Suprapubic skin (tissue), 4 donors: ENCODE data around the gene GNA12.

ENCODE experiments used
- POLR2A ChIP-seq, 2 donors: fragments of 450-650 bp; IDR thresholded peaks; one replicate each; pipeline ENCODE4 v1.6.1; 2017; ENCODE audit warnings: antibody characterized with exemption in 2 of 2, mild to moderate bottlenecking in 2 of 2, moderate library complexity in 2 of 2
- POLR2AphosphoS5 ChIP-seq, 3 donors: sonication (generic); formaldehyde crosslinking; IDR thresholded peaks; one replicate each; pipeline ENCODE4 v1.6.1; 2017; ENCODE audit warnings: antibody characterized with exemption in 3 of 3
- TF ChIP-seq, protein P1 (sequence below), 2 donors: fragments of 200-600 bp in 1 of 2; fragments of 450-650 bp in 1 of 2; sonication (generic) in 1 of 2; IDR thresholded peaks; one replicate each; pipeline ENCODE4 v1.5.1; 2016 to 2019; ENCODE audit warnings: antibody characterized with exemption in 2 of 2, mild to moderate bottlenecking in 1 of 2, moderate library complexity in 1 of 2

DNA sequence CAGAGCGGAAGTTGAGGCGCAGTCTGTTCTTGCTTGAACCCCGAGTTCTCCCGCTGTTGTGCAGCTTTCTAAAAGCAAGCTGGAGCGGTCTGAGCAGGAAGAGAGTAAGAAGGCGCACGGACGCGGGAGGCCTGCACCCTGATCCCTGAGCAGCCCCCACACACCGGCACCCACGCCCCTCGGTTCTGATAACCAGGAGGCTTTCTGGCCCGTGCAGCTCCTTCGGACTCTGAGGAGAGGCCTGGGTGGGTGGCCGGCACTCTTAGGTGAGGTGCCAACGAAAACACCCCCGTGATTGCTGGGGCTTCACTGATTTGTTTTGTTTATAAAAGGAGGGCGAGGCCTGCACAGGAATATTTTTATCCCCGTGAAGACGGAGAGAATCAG lies 127.2 kb downstream of the GNA12 start:
- no peak for TF ChIP-seq POLR2AphosphoS5 (IDR thresholded peaks at IDR 0.05)
- TF ChIP-seq, protein P1, sequence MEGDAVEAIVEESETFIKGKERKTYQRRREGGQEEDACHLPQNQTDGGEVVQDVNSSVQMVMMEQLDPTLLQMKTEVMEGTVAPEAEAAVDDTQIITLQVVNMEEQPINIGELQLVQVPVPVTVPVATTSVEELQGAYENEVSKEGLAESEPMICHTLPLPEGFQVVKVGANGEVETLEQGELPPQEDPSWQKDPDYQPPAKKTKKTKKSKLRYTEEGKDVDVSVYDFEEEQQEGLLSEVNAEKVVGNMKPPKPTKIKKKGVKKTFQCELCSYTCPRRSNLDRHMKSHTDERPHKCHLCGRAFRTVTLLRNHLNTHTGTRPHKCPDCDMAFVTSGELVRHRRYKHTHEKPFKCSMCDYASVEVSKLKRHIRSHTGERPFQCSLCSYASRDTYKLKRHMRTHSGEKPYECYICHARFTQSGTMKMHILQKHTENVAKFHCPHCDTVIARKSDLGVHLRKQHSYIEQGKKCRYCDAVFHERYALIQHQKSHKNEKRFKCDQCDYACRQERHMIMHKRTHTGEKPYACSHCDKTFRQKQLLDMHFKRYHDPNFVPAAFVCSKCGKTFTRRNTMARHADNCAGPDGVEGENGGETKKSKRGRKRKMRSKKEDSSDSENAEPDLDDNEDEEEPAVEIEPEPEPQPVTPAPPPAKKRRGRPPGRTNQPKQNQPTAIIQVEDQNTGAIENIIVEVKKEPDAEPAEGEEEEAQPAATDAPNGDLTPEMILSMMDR (IDR thresholded peaks at IDR 0.05), result no peak
- TF ChIP-seq POLR2A (IDR thresholded peaks at IDR 0.05), result no peak
